ENCODE measurements around the gene PHLDA1.
"Not testable (repeated sequence)": the region's sequence is repeated elsewhere in the genome, so short reads cannot be mapped to it uniquely, and the experiment has no call there.

PHLDA1 gene

GRCh38 chr12:76018111-76018510 lies 13.5 kb downstream of the PHLDA1 start:
- DNase-seq = no peak

DNA sequence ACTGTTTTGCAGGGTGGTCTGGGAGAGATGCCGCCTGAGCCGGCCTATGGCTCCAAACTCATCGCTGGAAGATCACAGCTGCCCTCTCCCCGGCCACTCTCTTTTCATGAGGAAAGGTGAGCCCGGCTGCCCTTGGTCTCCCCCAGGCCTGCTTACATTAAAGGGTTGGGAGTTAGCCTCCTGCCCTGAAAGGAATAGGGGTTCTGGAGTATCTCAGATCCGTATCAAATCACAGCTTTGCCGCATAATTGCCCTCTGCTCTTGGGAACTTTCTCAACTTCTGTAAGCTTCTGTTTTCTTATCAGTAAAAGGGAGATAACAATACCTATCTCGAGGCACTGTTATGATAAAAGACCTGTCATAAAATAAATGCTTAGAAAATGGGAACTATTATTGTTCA lies 17.6 kb downstream of the PHLDA1 start:
- no peak for DNase-seq

DNA sequence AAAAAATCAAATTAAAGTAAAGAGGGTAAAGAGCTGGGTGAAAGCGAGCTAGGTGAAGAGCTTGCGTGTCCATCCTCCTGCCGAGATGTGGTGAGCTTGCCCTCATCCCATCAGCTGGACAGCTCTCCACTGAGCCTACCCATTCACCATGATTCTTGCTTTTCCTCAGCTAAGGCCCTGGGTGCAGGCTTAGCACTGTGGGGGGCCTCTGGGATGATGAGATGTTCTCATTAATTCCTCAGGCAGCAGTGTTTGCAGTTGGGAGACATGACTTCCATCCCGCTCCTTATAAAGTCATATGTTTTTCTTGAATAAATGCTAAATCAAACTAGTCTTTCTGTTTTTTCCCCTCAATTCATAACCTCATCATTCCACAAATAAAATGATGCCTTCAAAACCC lies 18.0 kb downstream of the PHLDA1 start:
- DNase-seq = no peak

GRCh38 chr12:76012644-76013043 lies 18.9 kb downstream of the PHLDA1 start:
- no peak for DNase-seq

- DNase-seq = no peak
Measured at GRCh38 chr12:76010732-76011458, 20.7 kb downstream of the PHLDA1 start.

DNA sequence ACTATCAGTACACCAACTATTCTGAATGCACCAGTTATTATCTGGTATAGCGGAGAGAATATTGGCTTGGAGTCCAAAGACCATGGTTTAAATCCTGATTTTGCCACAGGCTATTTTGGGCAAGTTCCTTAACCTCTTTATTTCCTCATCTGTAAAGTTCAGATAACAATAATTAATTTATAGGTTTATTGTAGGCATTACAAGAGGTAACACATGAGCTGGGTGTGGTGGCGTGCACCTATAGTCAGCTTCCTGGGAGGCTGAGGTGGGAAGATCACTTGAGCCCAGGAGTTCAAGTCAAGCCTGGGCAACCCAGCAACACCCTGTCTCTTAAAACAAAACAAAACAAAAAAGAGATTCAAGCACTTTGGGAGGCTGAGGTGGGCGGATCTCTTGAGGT lies 23.1 kb downstream of the PHLDA1 start:
- DNase-seq = no peak

- no peak for DNase-seq
Measured at GRCh38 chr12:76007640-76008039, 23.9 kb downstream of the PHLDA1 start.

DNA sequence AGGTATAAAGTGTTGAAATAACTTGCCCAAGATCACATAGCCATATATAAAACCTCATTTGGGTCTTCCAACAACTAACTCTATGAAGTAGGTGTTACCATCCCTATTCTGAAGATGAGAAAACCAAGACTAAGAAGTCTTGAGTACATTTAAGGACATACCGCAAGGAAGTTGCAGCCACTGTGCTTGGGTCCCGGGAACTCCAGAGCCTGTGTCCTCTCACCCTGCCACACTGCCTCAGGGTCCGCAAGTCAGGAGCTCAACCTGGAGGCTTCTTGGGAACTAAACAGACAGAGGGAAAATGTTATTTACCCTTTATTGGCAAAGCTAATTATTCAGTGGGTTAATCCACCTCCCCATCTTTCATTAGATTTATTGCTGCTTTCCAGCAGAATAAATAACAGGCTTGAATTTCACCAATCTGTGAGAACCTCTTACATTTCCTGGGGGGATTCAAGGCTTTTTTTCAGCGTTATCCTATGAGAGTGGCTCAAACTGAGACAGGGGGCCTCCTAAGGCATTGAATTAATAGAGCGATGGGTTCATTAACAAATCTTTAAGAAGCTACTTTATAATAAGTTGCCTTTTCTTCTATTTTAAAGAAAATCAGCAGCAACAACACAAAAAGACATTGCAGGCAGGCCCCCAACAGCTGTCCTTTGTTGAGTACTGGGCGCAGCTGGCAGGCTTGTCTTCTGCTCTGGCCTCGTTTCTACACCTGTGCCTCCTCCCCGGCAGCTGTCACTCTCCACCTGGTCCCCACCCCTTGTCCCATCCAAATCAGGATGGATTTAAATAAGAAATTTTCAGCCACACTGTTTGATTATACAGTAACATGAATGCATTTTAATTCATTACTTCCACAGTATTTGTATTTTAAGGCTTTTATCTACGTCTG lies 25.3 kb downstream of the PHLDA1 start:
- DNase-seq = peak; percentile 55

GRCh38 chr12:76003355-76003638 lies 28.3 kb downstream of the PHLDA1 start:
- DNase-seq = no peak

- peak; percentile 71 for DNase-seq
Measured at GRCh38 chr12:76002598-76003354, 28.8 kb downstream of the PHLDA1 start.

GRCh38 chr12:75998292-75999063 lies 33.1 kb downstream of the PHLDA1 start:
- no peak for DNase-seq

GRCh38 chr12:75997658-75998057 lies 33.9 kb downstream of the PHLDA1 start:
- DNase-seq = no peak

- no peak for DNase-seq
Measured at GRCh38 chr12:75996861-75997447, 34.6 kb downstream of the PHLDA1 start.

- no peak for DNase-seq
Measured at GRCh38 chr12:75995691-75996090, 35.9 kb downstream of the PHLDA1 start.

DNA sequence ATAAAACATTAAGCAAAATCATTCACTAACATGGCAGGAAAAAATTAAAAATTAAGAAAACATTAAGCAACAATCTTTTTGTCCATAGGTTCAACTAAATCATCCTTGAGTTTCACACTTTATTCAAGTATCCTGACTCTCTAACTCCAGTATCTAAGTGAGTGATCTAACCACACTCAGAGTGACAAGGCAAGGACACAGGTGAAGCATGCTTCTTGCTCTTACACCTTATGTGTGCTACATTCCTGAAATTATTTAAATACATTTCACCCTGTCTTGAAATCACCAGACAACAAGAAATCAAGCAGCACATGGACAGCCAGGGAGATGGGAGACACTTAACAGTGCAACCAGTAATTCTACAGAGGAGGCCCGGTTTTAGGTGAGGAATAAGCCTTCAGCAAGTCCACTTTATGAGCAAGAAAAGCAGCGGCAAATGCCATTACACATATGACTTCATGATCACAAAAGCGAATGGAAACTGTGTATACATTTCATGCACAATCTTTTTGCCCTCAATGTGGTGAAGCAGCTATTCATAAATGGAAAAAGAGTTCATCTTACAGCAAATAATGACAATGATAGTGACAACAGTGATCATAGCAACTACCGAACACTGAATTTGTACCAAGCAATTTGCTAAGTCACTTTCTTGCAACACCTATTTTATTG lies 37.4 kb downstream of the PHLDA1 start:
- DNase-seq = no peak

- no peak for DNase-seq
Measured at GRCh38 chr12:75991753-75992152, 39.8 kb downstream of the PHLDA1 start.

DNA sequence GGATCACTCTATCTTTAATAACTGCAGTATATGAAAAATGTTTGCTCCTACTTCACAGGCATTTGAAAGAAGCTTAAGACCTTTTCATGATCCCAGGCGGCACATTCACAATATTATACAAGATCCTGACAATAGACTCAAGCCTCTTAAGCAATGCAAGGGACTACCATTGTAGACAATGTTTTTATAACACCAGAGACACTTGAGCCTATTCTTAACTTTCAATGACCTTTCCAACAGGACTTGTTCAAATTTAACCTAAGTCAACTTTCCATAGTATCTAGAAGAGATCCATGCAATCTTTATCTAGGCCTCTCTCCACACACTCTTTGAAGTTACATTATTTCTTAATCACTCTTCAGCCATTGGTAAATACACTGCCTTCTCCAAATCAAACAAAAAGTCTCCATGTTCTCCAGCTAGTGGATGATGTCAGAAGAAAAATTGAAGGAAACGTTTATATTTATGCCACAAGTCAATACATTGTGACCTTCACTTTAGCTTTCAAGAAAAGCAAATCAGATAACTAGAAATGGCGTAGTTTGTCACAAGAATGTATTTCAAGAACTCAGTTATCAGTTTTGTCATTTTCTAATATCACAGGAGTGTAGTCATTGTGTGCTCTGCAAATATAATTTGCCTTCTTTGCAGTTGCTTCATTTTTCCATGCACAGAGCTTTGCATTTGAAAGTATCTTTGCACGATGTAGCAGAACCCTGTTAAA lies 41.2 kb downstream of the PHLDA1 start:
- DNase-seq = no peak

- DNase-seq = not testable (repeated sequence)
Measured at GRCh38 chr12:75987709-75988108, 43.9 kb downstream of the PHLDA1 start.

- no peak for DNase-seq
Measured at GRCh38 chr12:75986001-75986746, 45.4 kb downstream of the PHLDA1 start.

DNA sequence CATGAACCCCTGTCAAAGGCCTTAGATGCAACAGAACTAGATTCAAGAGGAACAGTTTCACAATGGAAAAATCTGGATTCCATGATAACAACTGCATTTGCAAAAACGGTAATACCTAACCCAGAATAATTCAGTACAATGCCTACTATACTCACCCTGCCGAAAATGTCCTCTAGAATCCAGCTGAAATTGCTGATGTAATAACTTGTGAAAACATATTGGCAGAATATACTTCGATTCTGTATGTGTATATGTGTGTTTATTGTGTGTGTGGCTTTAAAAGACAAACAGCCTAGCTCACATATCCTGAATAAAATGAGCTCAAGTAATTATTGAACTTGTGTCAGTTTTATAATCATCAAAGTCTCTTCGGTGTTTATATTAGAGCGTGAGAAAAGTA lies 46.0 kb downstream of the PHLDA1 start:
- no peak for DNase-seq

All from NCI-H1694 treated with DMSO at 0.1 percent for 48 hours (cell line).